Putamen (tissue), 1 donor: ENCODE results near the gene MAP4K4.
"Not testable (repeated sequence)": the region's sequence is repeated elsewhere in the genome, so short reads cannot be mapped to it uniquely, and the experiment has no call there.

ENCODE experiments used
- DNase-seq: peaks from one replicate; pipeline ENCODE4 v3.0.0-alpha.2; 2016; ENCODE audit warnings: low spot score

Gene MAP4K4

GRCh38 chr2:101743288-101743687 lies 45.8 kb downstream of the MAP4K4 start:
- peak; percentile 78 for DNase-seq

DNA sequence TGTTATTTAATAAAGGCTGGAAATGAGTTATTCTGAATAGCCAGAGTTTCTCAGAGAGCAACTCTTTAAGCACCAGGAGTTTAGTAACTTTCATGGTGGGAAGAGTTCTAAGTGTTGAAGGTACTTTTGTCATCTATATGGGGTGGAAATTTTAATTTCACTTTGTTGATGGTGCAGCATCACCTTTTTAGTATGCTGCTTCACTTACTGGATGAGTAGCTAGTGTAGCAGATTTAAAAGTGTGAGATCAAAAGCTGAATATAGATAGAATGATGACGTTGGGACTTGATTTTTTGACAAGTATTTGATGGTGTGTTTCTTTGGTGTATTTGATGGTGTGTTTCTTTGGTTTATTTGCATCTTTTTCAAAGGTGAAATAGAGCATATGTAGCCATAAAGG lies 47.3 kb downstream of the MAP4K4 start:
- DNase-seq, result no peak

- DNase-seq, result no peak
These were observed 48.5 kb downstream of the MAP4K4 start for GRCh38 chr2:101745711-101746694.

GRCh38 chr2:101748000-101748399 lies 50.5 kb downstream of the MAP4K4 start:
- DNase-seq, result no peak

DNA sequence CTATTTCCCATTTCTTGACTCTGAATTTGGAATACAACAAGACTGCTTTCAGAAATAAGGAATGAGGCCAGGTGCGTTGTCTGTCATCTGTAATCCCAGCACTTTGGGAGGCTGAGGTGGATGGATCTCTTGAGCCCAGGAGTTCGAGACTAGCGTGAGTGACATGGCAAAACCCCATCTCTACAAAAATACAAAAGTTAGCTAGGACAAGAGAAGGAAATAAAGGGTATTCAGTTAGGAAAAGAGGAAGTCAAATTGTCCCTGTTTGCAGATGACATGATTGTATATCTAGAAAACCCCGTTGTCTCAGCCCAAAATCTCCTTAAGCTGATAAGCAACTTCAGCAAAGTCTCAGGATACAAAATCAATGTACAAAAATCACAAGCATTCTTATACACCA lies 51.0 kb downstream of the MAP4K4 start:
- DNase-seq, result not testable (repeated sequence)

- no peak for DNase-seq
These were observed 53.2 kb downstream of the MAP4K4 start for GRCh38 chr2:101750688-101751087.

DNA sequence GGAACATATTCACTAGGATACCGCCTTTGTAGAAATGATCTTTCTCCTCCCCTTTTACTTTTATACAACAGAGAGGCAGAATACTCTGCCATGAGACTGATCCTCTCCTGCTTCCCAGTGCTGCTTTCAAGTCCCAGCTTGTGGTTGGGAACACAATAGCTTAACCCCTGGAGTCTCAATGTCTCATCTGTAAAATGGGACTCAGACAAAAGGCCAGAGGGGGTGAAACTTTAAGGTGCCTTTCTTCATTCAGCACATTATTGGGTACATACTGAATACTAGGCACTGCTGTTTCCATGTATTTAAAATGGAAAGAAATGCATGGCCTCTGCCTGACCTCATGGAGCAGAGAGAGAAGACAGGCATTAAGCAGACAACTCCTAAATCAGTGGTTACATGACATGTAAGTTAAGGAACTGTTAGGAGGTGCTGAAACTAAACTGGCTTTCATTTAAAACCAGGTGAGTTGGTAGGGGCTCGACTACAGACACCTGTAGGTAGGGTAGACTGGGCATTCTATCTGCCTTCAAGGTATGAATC lies 53.8 kb downstream of the MAP4K4 start:
- DNase-seq, result no peak

GRCh38 chr2:101751875-101752619 lies 54.5 kb downstream of the MAP4K4 start:
- no peak for DNase-seq

DNA sequence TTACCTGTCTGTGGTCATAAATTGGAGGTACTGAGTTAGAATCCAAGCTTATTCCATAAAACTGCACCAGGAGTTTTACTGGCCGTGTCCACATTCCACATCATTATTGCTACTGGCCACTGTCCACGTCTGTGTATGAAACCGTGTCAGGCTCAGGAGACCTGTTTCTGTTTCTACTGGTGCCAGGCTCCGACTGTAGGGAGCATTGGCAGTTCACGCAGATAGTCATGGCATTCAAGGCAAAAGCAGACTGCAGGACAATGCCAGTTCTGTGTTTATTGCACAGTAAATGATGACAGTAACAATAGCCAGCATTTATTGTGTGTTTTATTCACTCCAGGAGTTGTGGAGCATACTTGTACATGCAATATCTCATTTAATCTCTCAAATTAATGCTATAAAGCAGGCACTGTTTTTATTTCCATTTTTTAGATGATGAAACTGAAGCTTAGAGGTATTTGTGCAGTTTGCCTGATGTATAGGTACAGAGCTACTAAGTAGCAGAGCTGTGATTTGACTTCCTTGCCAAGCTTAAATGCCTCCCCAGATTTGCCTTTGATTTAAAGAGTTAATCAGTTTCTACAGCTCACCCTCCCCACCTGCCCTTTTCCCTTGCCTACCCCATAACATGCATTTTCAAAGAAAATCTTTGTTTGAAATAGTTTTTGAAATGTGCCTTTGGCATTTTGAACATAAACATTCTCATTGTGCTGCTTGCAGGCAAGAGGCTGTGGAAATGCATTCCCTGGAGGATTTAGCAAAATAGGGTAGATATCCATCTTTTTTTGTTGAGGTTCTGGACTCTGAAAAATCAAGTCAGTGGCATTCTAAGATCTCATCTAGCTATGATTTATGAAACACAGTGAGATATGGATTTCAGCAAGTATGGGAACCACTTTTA lies 55.5 kb downstream of the MAP4K4 start:
- peak; percentile 90 for DNase-seq

DNA sequence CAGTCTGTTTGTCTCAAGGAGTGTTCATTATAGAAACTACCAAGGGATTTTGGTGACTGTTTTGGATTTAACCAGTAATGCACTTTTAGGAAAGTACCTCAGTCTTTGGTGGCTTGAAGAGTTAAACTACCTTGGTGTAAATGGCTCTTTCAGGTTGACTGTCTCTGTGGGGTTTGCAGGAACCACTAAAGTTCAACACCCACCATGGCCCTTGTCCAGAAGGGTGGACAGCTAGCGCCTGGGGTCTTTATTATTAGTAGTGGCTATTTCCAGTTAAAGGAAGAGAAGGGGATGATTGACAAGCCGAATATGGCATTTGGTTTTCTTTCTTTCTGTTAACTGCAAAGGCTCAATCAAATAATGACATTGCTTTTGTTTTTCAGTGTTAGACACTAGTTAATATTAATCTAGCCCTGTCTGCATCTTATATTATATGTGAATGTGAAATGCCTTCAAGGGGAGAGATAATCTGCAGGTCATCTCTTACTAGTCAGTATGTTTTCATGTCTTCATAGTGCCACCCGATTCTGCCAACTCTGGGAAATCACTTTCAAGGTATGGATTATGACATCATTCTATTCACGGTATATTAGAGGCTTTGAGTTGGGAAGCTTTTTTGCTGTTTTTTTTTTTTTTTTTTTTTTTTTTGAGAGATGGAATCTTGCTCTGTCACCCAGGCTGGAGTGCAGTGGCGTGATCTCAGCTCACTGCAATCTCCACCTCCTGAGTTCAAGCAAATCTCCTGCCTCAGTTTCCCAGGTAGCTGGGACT lies 56.4 kb downstream of the MAP4K4 start:
- no peak for DNase-seq

- no peak for DNase-seq
These were observed 57.1 kb downstream of the MAP4K4 start for GRCh38 chr2:101754618-101755017.

GRCh38 chr2:101756266-101756665 lies 58.8 kb downstream of the MAP4K4 start:
- DNase-seq, result no peak

- no peak for DNase-seq
These were observed 60.5 kb downstream of the MAP4K4 start for GRCh38 chr2:101758001-101758400.

GRCh38 chr2:101759162-101759561 lies 61.7 kb downstream of the MAP4K4 start:
- DNase-seq, result no peak

DNA sequence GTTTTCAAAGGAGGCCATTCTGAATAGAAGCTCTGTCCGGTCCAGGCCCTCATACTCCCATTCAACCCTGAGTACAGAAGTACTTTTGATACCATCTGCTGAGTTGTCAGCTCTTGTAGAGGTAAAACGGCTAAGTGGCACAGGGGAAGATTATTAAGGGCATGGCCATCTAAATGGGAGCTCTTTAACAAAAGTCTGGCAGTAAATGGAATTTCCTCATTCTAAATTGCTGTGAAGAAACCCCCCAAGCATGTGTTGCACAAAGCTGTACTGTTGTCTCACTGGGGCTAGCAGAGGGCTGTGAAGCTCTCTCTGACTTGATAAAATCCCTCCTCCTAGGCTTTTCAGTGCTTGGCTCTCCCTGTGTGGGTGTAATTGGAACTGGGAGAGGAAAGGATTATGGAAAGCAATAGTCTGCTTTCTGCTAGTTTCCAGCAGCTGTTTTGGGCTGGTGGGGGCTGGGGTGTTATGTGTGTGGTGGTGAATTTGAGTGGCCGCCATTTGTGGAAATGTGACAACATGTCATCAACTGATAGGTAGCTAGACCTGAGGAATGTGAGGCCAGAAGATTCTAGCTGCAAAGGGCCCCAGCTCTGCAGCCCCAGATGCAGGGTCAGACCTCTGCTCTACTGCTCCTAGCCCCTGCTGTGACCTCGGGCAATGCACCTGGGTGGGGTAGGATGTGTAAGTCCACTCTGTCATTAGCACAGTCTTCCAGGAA lies 65.1 kb downstream of the MAP4K4 start:
- no peak for DNase-seq

DNA sequence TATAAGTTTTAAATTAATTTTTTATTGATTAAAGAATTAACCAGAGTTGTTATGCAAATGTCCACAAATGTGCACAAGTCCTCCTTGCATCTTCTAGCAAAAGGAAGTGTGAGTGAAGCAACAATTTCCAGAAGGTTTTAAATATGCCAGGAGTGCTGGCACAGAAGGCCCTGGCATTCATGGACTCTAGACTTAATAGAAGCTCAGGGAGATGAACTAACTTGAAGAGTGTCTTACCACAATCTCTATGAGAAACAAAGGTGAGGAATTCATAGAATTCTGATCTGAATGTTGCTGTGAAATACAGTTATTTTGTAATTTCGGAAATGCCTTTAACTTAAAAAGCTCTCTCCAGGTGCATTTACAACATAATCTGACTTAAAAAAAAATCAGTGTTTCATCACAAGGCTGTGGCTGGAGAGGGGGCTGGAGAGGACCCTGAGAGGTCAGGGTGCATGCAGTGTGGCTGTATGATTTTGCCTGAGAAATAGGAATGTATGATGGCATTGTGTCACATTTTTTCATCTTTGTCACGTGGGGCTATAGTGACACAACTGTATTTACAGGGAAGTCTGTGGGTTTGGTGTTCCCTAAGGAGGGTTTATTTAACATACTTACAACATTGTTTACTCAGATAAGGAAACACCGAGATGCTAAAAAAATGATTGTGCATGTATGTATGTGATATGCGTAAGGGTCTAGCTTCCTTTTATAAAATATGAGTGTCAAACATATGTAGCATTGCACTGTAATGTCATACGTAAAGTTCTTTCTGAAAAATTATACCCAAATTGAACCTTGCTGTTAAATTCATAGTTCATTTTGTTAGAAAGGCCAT lies 66.2 kb downstream of the MAP4K4 start:
- DNase-seq, result no peak

DNA sequence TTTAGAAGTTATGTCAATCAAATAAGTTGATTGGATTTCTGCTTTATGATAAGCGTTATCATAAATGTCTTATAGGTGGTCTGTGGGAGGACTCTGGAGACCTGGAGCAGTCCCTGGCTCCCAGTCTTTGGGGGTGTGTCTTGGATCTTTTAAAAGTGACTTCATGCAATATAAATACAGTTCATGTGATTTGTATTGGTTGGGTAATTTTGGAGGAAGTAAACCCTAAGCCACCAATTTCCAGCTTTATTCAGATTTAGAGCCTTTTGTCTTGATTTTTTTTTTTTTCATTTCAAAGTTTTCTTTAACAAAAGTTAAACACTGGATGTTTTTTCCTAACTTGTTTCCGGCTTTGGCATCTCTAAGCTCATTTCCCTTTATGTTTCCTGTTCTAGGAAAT lies 68.8 kb downstream of the MAP4K4 start:
- no peak for DNase-seq

GRCh38 chr2:101766871-101767739 lies 69.6 kb downstream of the MAP4K4 start:
- DNase-seq, result no peak
